K562 (cell line): ENCODE data around the gene ACHE. TPM values are rescaled to one million over a fixed set of nuclear protein-coding genes. Genes with fewer than 3 reads are reported as not detected.

Experiments used
- ATAC-seq: fragments of 200-7000 bp; cut with Tn5 transposase; 3 replicates; pipeline ENCODE4 v1.9.1; 2020; ENCODE audit warnings: moderate library complexity
- BruUV-seq: library from RNA; stranded (reverse); fragments of 400-500 nt; replicated peaks from 2 replicates; lab custom pipeline; 2021; lab: Mats Ljungman, UMichigan
- CTCF ChIA-PET: fragments of 300-600 bp; formaldehyde crosslinking; extraction: SDS; loops from one replicate; lab custom pipeline; 2021; ENCODE audit warnings: low intra/inter-chr PET ratio; lab: Yijun Ruan, JAX
- POLR2A ChIA-PET: fragments of 300-600, 350-650 bp; sonication (Branson Sonifier 250); formaldehyde crosslinking; extraction: SDS; loops from one replicate; lab custom pipeline; 2021; ENCODE audit warnings: antibody characterized with exemption, inconsistent platforms; lab: Yijun Ruan, JAX
- DNase-seq, 4 experiments: peaks; one replicate each; pipeline versions ENCODE4 v3.0.0 to v3.0.0-alpha.2; 2011 to 2018; ENCODE audit warnings: low spot score in 3 of 4, mixed read lengths in 3 of 4; ENCODE audit errors: extremely low read depth in 1 of 4
- FAIRE-seq: peaks from 2 replicates; lab custom pipeline; 2011; peaks lifted over from hg19 to GRCh38; lab: Jason Lieb, UNC
- H2AFZ ChIP-seq: 2 replicates; pipeline ENCODE4 v1.6.0; 2011; ENCODE audit warnings: low read depth, low read length, control low read depth, inconsistent platforms
- H3K27ac ChIP-seq: fragments of 200-600 bp; 3 replicates; pipeline ENCODE4 v1.8.0; 2011; ENCODE audit warnings: low read depth, mild to moderate bottlenecking, control low read depth, inconsistent platforms, low read length, moderate library complexity, mixed read lengths; ENCODE audit errors: extremely low read depth
- H3K27me3 ChIP-seq, 2 experiments: fragments of 300-600 bp in 1 of 2; 2 replicates in 1 of 2; 3 replicates in 1 of 2; pipeline versions ENCODE4 v1.6.0 to v1.8.0; 2011; ENCODE audit warnings: inconsistent platforms in 2 of 2, low read length in 2 of 2, mild to moderate bottlenecking in 1 of 2, mixed read lengths in 1 of 2, moderate library complexity in 1 of 2; ENCODE audit not compliant: control insufficient read depth in 2 of 2, insufficient read depth in 2 of 2
- H3K36me3 ChIP-seq: fragments of 300-600 bp; 3 replicates; pipeline ENCODE4 v1.8.0; 2011; ENCODE audit warnings: mild to moderate bottlenecking, low read length, inconsistent platforms; ENCODE audit not compliant: control insufficient read depth, insufficient read depth
- H3K4me1 ChIP-seq, 2 experiments: fragments of 200-600 bp in 1 of 2; replicated peaks in 1 of 2; 2 replicates in 1 of 2; 3 replicates in 1 of 2; pipeline versions ENCODE4 v1.5.1 to v1.8.0; 2011; ENCODE audit warnings: inconsistent platforms in 2 of 2, low read length in 2 of 2, mild to moderate bottlenecking in 1 of 2, mixed read lengths in 1 of 2, moderate library complexity in 1 of 2; ENCODE audit not compliant: control insufficient read depth in 2 of 2, insufficient read depth in 2 of 2
- H3K4me2 ChIP-seq: 2 replicates; pipeline ENCODE4 v1.6.1; 2011; ENCODE audit warnings: low read length, control low read depth, inconsistent platforms, mixed read lengths; ENCODE audit not compliant: insufficient read depth
- H3K4me3 ChIP-seq: fragments of 200-600 bp; sonication (generic), shearing (Covaris generic); 2 replicates; pipeline ENCODE4 v1.5.1; 2016; ENCODE audit warnings: control low read depth, inconsistent platforms
- H3K79me2 ChIP-seq: fragments of 200-600 bp; 3 replicates; pipeline ENCODE4 v1.8.0; 2011; ENCODE audit warnings: low read length, inconsistent platforms; ENCODE audit not compliant: control insufficient read depth, insufficient read depth
- H3K9ac ChIP-seq, 2 experiments: 2 replicates each; pipeline versions ENCODE4 v1.6.0 to v1.6.1; 2011; ENCODE audit warnings: low read depth in 2 of 2, low read length in 2 of 2, control low read depth in 1 of 2, inconsistent platforms in 1 of 2, mild to moderate bottlenecking in 1 of 2, mixed read lengths in 1 of 2; ENCODE audit not compliant: insufficient read depth in 1 of 2
- H3K9me1 ChIP-seq: one replicate; pipeline ENCODE4 v1.6.0; 2011; ENCODE audit warnings: inconsistent platforms, mild to moderate bottlenecking, low read length, moderate library complexity; ENCODE audit not compliant: control insufficient read depth, insufficient read depth
- H3K9me3 ChIP-seq: replicated peaks from 2 replicates; pipeline ENCODE4 v1.5.1; 2011; ENCODE audit warnings: low read depth, low read length, inconsistent platforms; ENCODE audit not compliant: control insufficient read depth, insufficient read depth
- H4K20me1 ChIP-seq: replicated peaks from 2 replicates; pipeline ENCODE4 v1.6.1; 2011; ENCODE audit warnings: low read length, inconsistent platforms, mixed read lengths; ENCODE audit not compliant: control insufficient read depth, insufficient read depth
- ELF1 ChIP-seq: fragments of 200-800 bp; sonication (Bioruptor generic); IDR thresholded peaks from 2 replicates; pipeline ENCODE4 v1.6.1; 2016; ENCODE audit warnings: missing genetic modification characterization, missing compliant biosample characterization
- ETV1 ChIP-seq: fragments of 450-650 bp; conservative IDR thresholded peaks from 2 replicates; pipeline ENCODE4 v1.6.1; 2016; ENCODE audit warnings: missing genetic modification characterization, control low read depth, low read depth, missing compliant biosample characterization
- ILK ChIP-seq: fragments of 450-650 bp; IDR thresholded peaks from 2 replicates; pipeline ENCODE4 v1.6.1; 2016; ENCODE audit warnings: missing genetic modification characterization, low read depth, mild to moderate bottlenecking, missing compliant biosample characterization, moderate library complexity, borderline replicate concordance
- LEF1 ChIP-seq: fragments of 450-650 bp; IDR thresholded peaks from 2 replicates; pipeline ENCODE4 v1.6.1; 2016; ENCODE audit warnings: mild to moderate bottlenecking
- NBN ChIP-seq: fragments of 450-650 bp; IDR thresholded peaks from 2 replicates; pipeline ENCODE4 v1.6.1; 2016; ENCODE audit warnings: low read depth, mild to moderate bottlenecking
- RBM14 ChIP-seq: fragments of 200-400 bp; formaldehyde crosslinking; IDR thresholded peaks from 2 replicates; pipeline ENCODE4 v1.6.1; 2018; ENCODE audit warnings: low read depth, mild to moderate bottlenecking, low read length, moderate library complexity, borderline replicate concordance; ENCODE audit not compliant: insufficient read depth
- SMAD1 ChIP-seq: fragments of 150-350 bp; IDR thresholded peaks from 2 replicates; pipeline ENCODE4 v1.6.1; 2014; ENCODE audit warnings: low read length, low read depth; ENCODE audit not compliant: partially characterized antibody
- SMAD2 ChIP-seq: fragments of 150-350 bp; IDR thresholded peaks from 2 replicates; pipeline ENCODE4 v1.6.1; 2014; ENCODE audit warnings: low read depth, mild to moderate bottlenecking, low read length
- SOX6 ChIP-seq: fragments of 450-650 bp; IDR thresholded peaks from 2 replicates; pipeline ENCODE4 v1.6.1; 2014; ENCODE audit warnings: mild to moderate bottlenecking
- STAT5B ChIP-seq: fragments of 250-450 bp; sonication (Bioruptor Pico); IDR thresholded peaks from 2 replicates; pipeline ENCODE4 v1.8.0; 2021; ENCODE audit warnings: mild to moderate bottlenecking, inconsistent platforms
- TEAD1 ChIP-seq, 2 experiments: fragments of 450-650 bp in 1 of 2; sonication (generic) in 1 of 2; formaldehyde crosslinking; IDR thresholded peaks; 2 replicates each; pipeline versions ENCODE4 v1.4.0 to v1.8.0; 2020 to 2022; ENCODE audit warnings: mild to moderate bottlenecking in 2 of 2, missing genetic modification reagents in 1 of 2
- ZBTB17 ChIP-seq: fragments of 450-650 bp; formaldehyde crosslinking; IDR thresholded peaks from 2 replicates; pipeline ENCODE4 v1.4.0; 2020; ENCODE audit warnings: mild to moderate bottlenecking
- ZNF316 ChIP-seq: fragments of 450-650 bp; IDR thresholded peaks from 2 replicates; pipeline ENCODE4 v1.6.1; 2016
- ZNF644 ChIP-seq: fragments of 200-800 bp; sonication (Bioruptor generic); IDR thresholded peaks from 2 replicates; pipeline ENCODE4 v1.6.1; 2016; ENCODE audit warnings: low read depth, missing genetic modification characterization, missing compliant biosample characterization
- ZSCAN29 ChIP-seq: fragments of 450-650 bp; IDR thresholded peaks from 2 replicates; pipeline ENCODE4 v1.6.1; 2017
- WGBS: fragments of 100-300 bp; shearing (Covaris generic); methylation state at CpG from one replicate; pipeline ENCODE4 v1.1.6; 2016; ENCODE audit warnings: low coverage, mixed read lengths; ENCODE audit not compliant: insufficient coverage; ENCODE audit errors: missing lambda C conversion rate; 5-methylcytosine and 5-hydroxymethylcytosine counted together
- in situ Hi-C: fragments of 300-500 bp; cut with MboI; formaldehyde crosslinking; loops from 4 replicates; pipeline ENCODE4 v1.15.0; 2018; ENCODE audit warnings: inconsistent platforms, mixed read lengths
- intact Hi-C: fragments of 100-400 bp; cut with micrococcal nuclease; formaldehyde crosslinking; loops from 2 replicates; pipeline ENCODE4 v1.14.2; 2022
- polyA plus RNA-seq, 8 experiments: library from polyadenylated mRNA; depleted of rRNA in 4 of 8; stranded (reverse) in 5 of 8; unstranded in 3 of 8; fragments of >200 nt; fragmentation: Nextera tagmentation in 2 of 8; fragmentation: Illumina TruSeq in 1 of 8; extraction: Ambion mirVana in 2 of 8; extraction: Trizol in 1 of 8; gene quantifications; 2 replicates each; pipeline versions ENCODE4 v1.2.1 to v1.2.3, GENCODE V29; 2011 to 2014; ENCODE audit warnings: inconsistent platforms in 1 of 8, missing spikeins in 1 of 8
- total RNA-seq, 7 experiments: library from RNA; depleted of rRNA in 6 of 7; stranded (reverse); fragments of >200 nt in 6 of 7; fragmentation: Illumina TruSeq in 2 of 7; extraction: Trizol in 2 of 7; gene quantifications; 2 replicates each; pipeline versions ENCODE4 v1.2.1 to v1.2.3, GENCODE V29; 2011 to 2021; ENCODE audit warnings: low replicate concordance in 1 of 7
- TF ChIP-seq, protein P1 (sequence below): sonication (generic); formaldehyde crosslinking; IDR thresholded peaks from 2 replicates; pipeline ENCODE4 v1.8.1; 2023; ENCODE audit warnings: mild to moderate bottlenecking, missing genetic modification reagents, moderate library complexity
- TF ChIP-seq, protein P2 (sequence below), 2 experiments: fragments of 450-650 bp in 1 of 2; sonication (generic) in 1 of 2; formaldehyde crosslinking; conservative IDR thresholded peaks; 2 replicates each; pipeline versions ENCODE4 v1.4.0 to v1.8.1; 2020 to 2022; ENCODE audit warnings: mild to moderate bottlenecking in 1 of 2, missing genetic modification reagents in 1 of 2

Gene ACHE
- total and polyA plus RNA-seq, 9 of the 15 experiments (the other 6 are each of a cell fraction or from before 2014, with no cell fraction given): 0.04 to 8.8 (median 1.9) TPM

DNA sequence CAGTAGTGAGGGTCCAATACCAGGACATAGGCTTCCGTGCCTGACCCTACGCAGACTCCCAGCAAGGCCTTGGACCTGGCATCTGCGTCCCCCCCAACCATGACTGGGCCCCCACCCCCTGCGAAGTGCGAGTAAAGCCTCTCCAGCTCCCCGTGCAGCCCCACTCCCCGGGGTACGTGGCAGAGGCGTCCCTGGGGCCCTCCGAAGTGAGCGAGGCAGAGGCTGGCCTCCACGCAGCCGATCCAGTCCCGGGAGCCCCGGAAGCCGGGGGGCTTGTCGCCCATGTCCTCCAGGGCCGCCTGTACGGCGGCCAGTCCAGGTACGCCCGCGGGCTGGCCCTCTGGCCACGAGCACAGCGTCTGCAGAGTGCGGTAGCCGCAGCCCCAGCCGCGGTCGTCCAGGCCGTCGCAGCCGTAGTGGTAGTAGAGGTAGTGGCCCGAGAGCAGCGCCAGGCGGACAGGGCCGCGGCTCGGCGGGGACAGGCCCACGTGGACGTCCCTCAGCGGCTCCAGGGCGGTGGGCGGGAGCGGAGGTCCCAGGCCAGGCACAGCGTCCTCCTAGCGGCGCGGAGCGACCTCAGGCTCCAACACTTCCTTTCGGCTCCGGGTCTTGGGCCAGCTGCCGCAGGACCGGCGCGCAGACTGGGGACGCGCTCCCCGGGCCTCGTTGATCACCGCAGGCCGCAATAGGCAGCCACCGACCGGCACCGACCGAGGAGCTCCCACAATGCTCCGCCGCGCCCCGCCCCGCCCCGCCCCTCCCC, 6.5 kb downstream of the ACHE start, which contains the start of gene UFSP1:
TSS of gene UFSP1 (minus strand) at position 728 of the 763 bp plus-strand sequence. CDS start at position 284, 444 bp downstream.
- FAIRE-seq (no peak), ATAC-seq (peak; percentile 70), DNase-seq (peak in 3 of 4 experiments; percentile 51 to 80 (median 66))
- Histone ChIP-seq H3K9me3 (no peaks in the 10 kb centered on the region), H3K27ac (peak within 1 kb of the TSS; percentile 89), H4K20me1 (peaks cover 24% of the 10 kb centered on the region), H3K4me2 (peak within 1 kb of the TSS; percentile 87), H3K4me1 (peaks cover 29 to 83% of the 10 kb centered on the region in 2 experiments), H3K9me1 (peaks cover 5% of the 10 kb centered on the region), H3K4me3 (peak within 1 kb of the TSS; percentile 70), H2AFZ (peak within 1 kb of the TSS; percentile 83), H3K27me3 (no peaks in the 10 kb centered on the region), H3K79me2 (peaks cover 44% of the 10 kb centered on the region), H3K36me3 (peaks cover 48% of the 10 kb centered on the region), H3K9ac (peak within 1 kb of the TSS; percentile 86 to 100)
- ChIA-PET CTCF (no interaction called here), POLR2A (interaction anchor here (0.5 to 6.3 kb wide), 16 partner anchors 9 to 1474 kb away, joined by 3 to 144 read pairs (median 4); partner anchors contain the start of gene SRRT)
- in situ Hi-C loops: no loop called here
- intact Hi-C loops: no loop called here
- WGBS: under 1% methylated on average over 60 of the region's 73 CpGs
- BruUV-seq: no TSS peak
- peak; percentile 32; the same call in 1 of the 2 replicates for TF ChIP-seq RBM14
- no peak for TF ChIP-seq ZSCAN29
- TF ChIP-seq SMAD2: no peak
- no peak for TF ChIP-seq LEF1
- TF ChIP-seq, protein P1, sequence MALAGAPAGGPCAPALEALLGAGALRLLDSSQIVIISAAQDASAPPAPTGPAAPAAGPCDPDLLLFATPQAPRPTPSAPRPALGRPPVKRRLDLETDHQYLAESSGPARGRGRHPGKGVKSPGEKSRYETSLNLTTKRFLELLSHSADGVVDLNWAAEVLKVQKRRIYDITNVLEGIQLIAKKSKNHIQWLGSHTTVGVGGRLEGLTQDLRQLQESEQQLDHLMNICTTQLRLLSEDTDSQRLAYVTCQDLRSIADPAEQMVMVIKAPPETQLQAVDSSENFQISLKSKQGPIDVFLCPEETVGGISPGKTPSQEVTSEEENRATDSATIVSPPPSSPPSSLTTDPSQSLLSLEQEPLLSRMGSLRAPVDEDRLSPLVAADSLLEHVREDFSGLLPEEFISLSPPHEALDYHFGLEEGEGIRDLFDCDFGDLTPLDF (CRISPR knock-in tag): peak; percentile 95
- TF ChIP-seq SOX6: no peak
- 0 out of 2 replicates have a peak, but pooled peaks have one; percentile 16 for TF ChIP-seq ZNF316
- TF ChIP-seq ZNF644: no peak
- no peak for TF ChIP-seq ETV1 (tag)
- no peak for TF ChIP-seq SMAD1
- TF ChIP-seq ILK: no peak
- TF ChIP-seq ELF1 (tag): no peak
- no peak for TF ChIP-seq STAT5B (CRISPR knock-in tag)
- peak; percentile 32; the same call in 1 of the 2 replicates for TF ChIP-seq ZBTB17
- TF ChIP-seq, protein P2, sequence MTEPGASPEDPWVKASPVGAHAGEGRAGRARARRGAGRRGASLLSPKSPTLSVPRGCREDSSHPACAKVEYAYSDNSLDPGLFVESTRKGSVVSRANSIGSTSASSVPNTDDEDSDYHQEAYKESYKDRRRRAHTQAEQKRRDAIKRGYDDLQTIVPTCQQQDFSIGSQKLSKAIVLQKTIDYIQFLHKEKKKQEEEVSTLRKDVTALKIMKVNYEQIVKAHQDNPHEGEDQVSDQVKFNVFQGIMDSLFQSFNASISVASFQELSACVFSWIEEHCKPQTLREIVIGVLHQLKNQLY (CRISPR knock-in tag; conservative IDR thresholded peaks at IDR 0.05): peak in 1 of 2 experiments; percentile 82; a peak in 1 of 4 replicates
- TF ChIP-seq NBN: 0 out of 2 replicates have a peak, but pooled peaks have one; percentile 28
- peak in 1 of 2 experiments; percentile 7; a peak in 1 of 4 replicates for TF ChIP-seq TEAD1 (CRISPR knock-in tag; IDR thresholded peaks at IDR 0.05)
